OCI-LY7 (cell line): ENCODE results near the gene CHD3. TPM values are rescaled to one million over a fixed set of nuclear protein-coding genes. Genes with fewer than 3 reads are reported as not detected.

Experiments used
- BruUV-seq: library from RNA; stranded (reverse); fragments of 400-500 nt; replicated peaks from 2 replicates; lab custom pipeline; 2021; lab: Mats Ljungman, UMichigan
- CTCF ChIA-PET: fragments of 300-600 bp; sonication (Branson Sonifier 250); formaldehyde crosslinking; loops from one replicate; lab custom pipeline; 2022; ENCODE audit warnings: antibody characterized with exemption; ENCODE audit not compliant: unreplicated experiment; lab: Charles Lee
- POLR2A ChIA-PET: fragments of 300-600 bp; sonication (Branson Sonifier 250); formaldehyde crosslinking; loops from one replicate; lab custom pipeline; 2022; ENCODE audit warnings: antibody characterized with exemption; lab: Charles Lee
- DNase-seq: peaks from one replicate; pipeline ENCODE4 v3.0.0-alpha.2; 2015; ENCODE audit warnings: low spot score
- H2AFZ ChIP-seq: fragments of 200-600 bp; sonication (generic), shearing (Covaris generic); 2 replicates; pipeline ENCODE4 v1.6.1; 2014; ENCODE audit warnings: mild to moderate bottlenecking, antibody characterized with exemption, low read length, moderate library complexity
- H3K27ac ChIP-seq: fragments of 200-600 bp; sonication (generic); 2 replicates; pipeline ENCODE4 v1.5.1; 2014; ENCODE audit warnings: mixed run types, low read depth, mild to moderate bottlenecking, moderate library complexity, low read length, inconsistent platforms; ENCODE audit not compliant: poor library complexity, severe bottlenecking
- H3K36me3 ChIP-seq: fragments of 200-600 bp; sonication (generic); 2 replicates; pipeline ENCODE4 v1.6.1; 2014; ENCODE audit warnings: mild to moderate bottlenecking, antibody characterized with exemption, low read length, moderate library complexity, mixed read lengths; ENCODE audit not compliant: insufficient read depth
- H3K4me1 ChIP-seq: fragments of 200-600 bp; sonication (generic); 2 replicates; pipeline ENCODE4 v1.5.1; 2014; ENCODE audit warnings: mild to moderate bottlenecking, low read length; ENCODE audit not compliant: insufficient read depth, poor library complexity, severe bottlenecking
- H3K4me2 ChIP-seq: fragments of 200-600 bp; sonication (generic); 2 replicates; pipeline ENCODE4 v1.6.1; 2014; ENCODE audit warnings: mild to moderate bottlenecking, low read length
- H3K4me3 ChIP-seq: fragments of 200-600 bp; sonication (generic); 2 replicates; pipeline ENCODE4 v1.5.1; 2014; ENCODE audit warnings: mild to moderate bottlenecking, low read depth, low read length; ENCODE audit not compliant: poor library complexity, severe bottlenecking
- H3K79me2 ChIP-seq: fragments of 200-600 bp; sonication (generic); 2 replicates; pipeline ENCODE4 v1.6.1; 2016; ENCODE audit warnings: low read depth, mild to moderate bottlenecking, low read length, moderate library complexity, mixed read lengths; ENCODE audit not compliant: insufficient read depth
- H3K9me2 ChIP-seq: fragments of 200-600 bp; sonication (generic); 2 replicates; pipeline ENCODE4 v1.6.1; 2016; ENCODE audit warnings: mild to moderate bottlenecking, low read length, mixed read lengths; ENCODE audit not compliant: insufficient read depth
- H3K9me3 ChIP-seq: fragments of 200-600 bp; sonication (generic); 2 replicates; pipeline ENCODE4 v1.6.1; 2014; ENCODE audit warnings: mild to moderate bottlenecking, mixed run types, low read length, mixed read lengths
- H4K20me1 ChIP-seq: fragments of 200-600 bp; sonication (generic); 2 replicates; pipeline ENCODE4 v1.6.1; 2014; ENCODE audit warnings: mild to moderate bottlenecking, antibody characterized with exemption, low read length, moderate library complexity, mixed read lengths; ENCODE audit not compliant: insufficient read depth
- CTCF ChIP-seq: fragments of 200-600 bp; sonication (generic); conservative IDR thresholded peaks from 2 replicates; pipeline ENCODE4 v1.5.1; 2014; ENCODE audit warnings: mild to moderate bottlenecking, antibody characterized with exemption, low read length, moderate library complexity, mixed read lengths
- EZH2phosphoT487 ChIP-seq: fragments of 200-600 bp; sonication (generic); IDR thresholded peaks from 2 replicates; pipeline ENCODE4 v1.6.1; 2018; ENCODE audit warnings: low read depth, borderline replicate concordance, mild to moderate bottlenecking, mixed run types, antibody characterized with exemption, low read length, moderate library complexity, mixed read lengths
- intact Hi-C: fragments of 100-400 bp; cut with micrococcal nuclease; formaldehyde crosslinking; loops from one replicate; pipeline ENCODE4 v1.10.0; 2022; ENCODE audit not compliant: unreplicated experiment
- total RNA-seq, 2 experiments: library from RNA; depleted of rRNA in 1 of 2; stranded (reverse); fragments of >200 nt in 1 of 2; shearing (Covaris generic) in 1 of 2; gene quantifications; 2 replicates each; pipeline ENCODE4 v1.2.3, GENCODE V29; 2014 to 2022

The CHD3 gene
- total RNA-seq, 2 experiments from 2014 or later, result 42.5 to 126 TPM

GRCh38 chr17:7856811-7857712 is 31.5 kb upstream of the CHD3 start, which contains the start of gene NAA38:
NAA38 (minus strand) TSS chr17:7857559; CDS start chr17:7857463, 96 bp downstream.
- H3K4me3 ChIP-seq, result peak within 1 kb of the TSS; percentile 86
- POLR2A ChIA-PET, result interaction anchor here (0.8 to 2.1 kb wide), 5 partner anchors 15 to 31 kb away, joined by 3 to 10 read pairs (median 3); no protein-coding TSS in a partner anchor
- intact Hi-C loops, result loop anchor here (1.0 kb wide), 3 partner anchors 22 to 35 kb away; no protein-coding TSS in a partner anchor

GRCh38 chr17:7857713-7858521 is 30.7 kb upstream of the CHD3 start, which contains the start of gene CYB5D1:
CYB5D1 (plus strand) TSS chr17:7858003; CDS start chr17:7858135, 132 bp downstream.
- TF ChIP-seq EZH2phosphoT487 (no peak), CTCF (no peak)
- Histone ChIP-seq H3K9me2 (no peaks in the 10 kb centered on the region), H3K4me1 (peaks cover 48% of the 10 kb centered on the region), H3K36me3 (peaks cover 76% of the 10 kb centered on the region), H3K27ac (peak within 1 kb of the TSS; percentile 86), H3K4me3 (peak within 1 kb of the TSS; percentile 86), H2AFZ (peak within 1 kb of the TSS; percentile 66), H4K20me1 (peaks cover 8% of the 10 kb centered on the region; the same call in 1 of the 2 replicates), H3K9me3 (no peaks in the 10 kb centered on the region), H3K79me2 (peaks cover 61% of the 10 kb centered on the region), H3K4me2 (peak within 1 kb of the TSS; percentile 95)
- intact Hi-C loops, result loop anchor here (1.0 kb wide), 3 partner anchors 23 to 36 kb away; no protein-coding TSS in a partner anchor
- BruUV-seq, result TSS peak; percentile 52
- ChIA-PET POLR2A (interaction anchor here (0.8 to 2.1 kb wide), 4 partner anchors 14 to 25 kb away, joined by 3 to 10 read pairs (median 4); no protein-coding TSS in a partner anchor), CTCF (interaction anchor here (0.6 to 1.2 kb wide), 3 partner anchors 21 to 196 kb away, joined by 3 to 4 read pairs (median 3); no protein-coding TSS in a partner anchor)
- DNase-seq, result peak; percentile 89

More at GRCh38 chr17:7856811-7857712, 31.5 kb upstream of the CHD3 start, which contains the start of gene NAA38:
- Histone ChIP-seq H3K9me2 (no peaks in the 10 kb centered on the region), H2AFZ (peak within 1 kb of the TSS; percentile 66), H4K20me1 (peaks cover 8% of the 10 kb centered on the region; the same call in 1 of the 2 replicates), H3K36me3 (peaks cover 77% of the 10 kb centered on the region), H3K4me2 (peak within 1 kb of the TSS; percentile 95), H3K4me1 (peaks cover 47% of the 10 kb centered on the region), H3K79me2 (peaks cover 53% of the 10 kb centered on the region), H3K9me3 (no peaks in the 10 kb centered on the region), H3K27ac (peak within 1 kb of the TSS; percentile 86)
- TSS peak; percentile 94 for BruUV-seq
- DNase-seq, result peak; percentile 100
- peak; percentile 68 for TF ChIP-seq CTCF
- no peak for TF ChIP-seq EZH2phosphoT487
- CTCF ChIA-PET, result interaction anchor here (0.6 to 1.2 kb wide), 3 partner anchors 20 to 196 kb away, joined by 3 to 4 read pairs (median 3); no protein-coding TSS in a partner anchor
